ENCODE measurements around the gene ARL15. TPM values are rescaled to one million over a fixed set of nuclear protein-coding genes. Genes with fewer than 3 reads are reported as not detected.

The ARL15 gene
- total RNA-seq, 1 experiment from 2014 or later: 0.50 TPM

DNA sequence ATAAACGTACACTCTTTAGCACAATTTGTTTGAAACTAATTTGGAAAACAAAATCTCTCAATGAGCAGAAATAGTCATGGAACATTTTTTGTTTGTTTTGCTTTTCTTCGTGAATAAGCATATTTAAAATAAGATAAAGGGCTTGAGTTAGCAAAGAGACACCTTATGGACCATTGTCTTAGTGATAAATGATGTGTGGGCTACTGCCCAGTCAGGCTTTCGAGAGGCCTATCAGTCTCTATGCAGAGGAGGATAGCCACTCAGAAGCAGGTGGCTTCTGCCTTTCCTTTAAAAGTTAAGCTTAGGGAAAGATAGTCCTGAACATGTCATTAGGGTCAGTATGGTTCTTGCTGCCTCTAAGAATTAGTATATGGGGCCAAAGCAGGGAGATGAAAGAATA, 2.1 kb upstream of the ARL15 start:
- H3K9me3 ChIP-seq (ENCODE audit: insufficient read depth, low read depth): no peaks in the 10 kb centered on the region
- BruUV-seq (replicated peaks): no TSS peak
- no peaks in the 10 kb centered on the region for H3K9me2 ChIP-seq (ENCODE audit: insufficient read depth)
- H3K36me3 ChIP-seq (ENCODE audit: low read depth): no peaks in the 10 kb centered on the region
- H2AFZ ChIP-seq: no peak overlapping the region
- H3K4me2 ChIP-seq: no peak overlapping the region
- intact Hi-C loops (cut with micrococcal nuclease; ENCODE audit: unreplicated experiment): loop anchor here (10.0 kb wide), 1 partner anchor 202 kb away; the partner anchor contains the start of gene SNX18
- no peak for TF ChIP-seq EZH2 (IDR thresholded peaks at IDR 0.05; ENCODE audit: low read depth)
- CTCF ChIA-PET: interaction anchor here (0.5 kb wide), 1 partner anchor 200 kb away, joined by 3 read pairs; no protein-coding TSS in a partner anchor
- H3F3A ChIP-seq (ENCODE audit: insufficient read depth, low read depth): no peaks in the 10 kb centered on the region
- no peak overlapping the region for H3K4me3 ChIP-seq
- no peaks in the 10 kb centered on the region for H3K79me2 ChIP-seq (ENCODE audit: low read depth)
- H3K4me1 ChIP-seq (replicated peaks; ENCODE audit: insufficient read depth): peaks cover 11% of the 10 kb centered on the region; the same call in 1 of the 2 replicates
- H4K20me1 ChIP-seq (ENCODE audit: insufficient read depth): no peaks in the 10 kb centered on the region
- no peak overlapping the region for H3K27ac ChIP-seq
- no peaks in the 10 kb centered on the region for H3K27me3 ChIP-seq (ENCODE audit: insufficient read depth, low read depth)
- no peak for DNase-seq
- POLR2A ChIA-PET (ENCODE audit: unreplicated experiment): no interaction called here

DNA sequence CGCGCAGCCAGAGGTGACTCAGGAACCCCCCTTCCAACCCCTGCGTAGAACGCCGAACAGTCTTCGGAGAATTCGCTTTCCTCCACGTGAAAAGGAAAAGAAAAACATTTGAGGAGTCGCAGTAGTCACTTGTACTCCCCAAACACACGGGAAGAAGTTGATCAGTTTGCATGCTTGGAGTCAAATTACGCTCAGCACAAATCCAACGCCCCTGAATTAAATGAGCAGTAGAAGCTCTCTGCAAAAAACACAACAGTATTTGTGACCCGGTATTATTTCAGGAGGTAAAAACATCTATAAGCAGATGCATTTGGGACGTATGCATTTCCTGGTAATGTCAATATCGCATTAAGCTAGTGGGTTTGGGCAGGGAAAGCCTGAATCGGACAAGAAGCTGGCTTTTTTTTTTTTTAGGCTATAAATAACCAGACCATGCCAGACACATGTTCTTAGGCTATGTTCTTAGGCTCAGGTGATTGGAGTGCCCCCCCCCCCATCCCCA, 854 bp upstream of the ARL15 start:
- H2AFZ ChIP-seq: peak overlapping the region; percentile 96
- TF ChIP-seq, protein P1, sequence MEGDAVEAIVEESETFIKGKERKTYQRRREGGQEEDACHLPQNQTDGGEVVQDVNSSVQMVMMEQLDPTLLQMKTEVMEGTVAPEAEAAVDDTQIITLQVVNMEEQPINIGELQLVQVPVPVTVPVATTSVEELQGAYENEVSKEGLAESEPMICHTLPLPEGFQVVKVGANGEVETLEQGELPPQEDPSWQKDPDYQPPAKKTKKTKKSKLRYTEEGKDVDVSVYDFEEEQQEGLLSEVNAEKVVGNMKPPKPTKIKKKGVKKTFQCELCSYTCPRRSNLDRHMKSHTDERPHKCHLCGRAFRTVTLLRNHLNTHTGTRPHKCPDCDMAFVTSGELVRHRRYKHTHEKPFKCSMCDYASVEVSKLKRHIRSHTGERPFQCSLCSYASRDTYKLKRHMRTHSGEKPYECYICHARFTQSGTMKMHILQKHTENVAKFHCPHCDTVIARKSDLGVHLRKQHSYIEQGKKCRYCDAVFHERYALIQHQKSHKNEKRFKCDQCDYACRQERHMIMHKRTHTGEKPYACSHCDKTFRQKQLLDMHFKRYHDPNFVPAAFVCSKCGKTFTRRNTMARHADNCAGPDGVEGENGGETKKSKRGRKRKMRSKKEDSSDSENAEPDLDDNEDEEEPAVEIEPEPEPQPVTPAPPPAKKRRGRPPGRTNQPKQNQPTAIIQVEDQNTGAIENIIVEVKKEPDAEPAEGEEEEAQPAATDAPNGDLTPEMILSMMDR (conservative IDR thresholded peaks at IDR 0.05): no peak
- no peak for TF ChIP-seq EZH2 (IDR thresholded peaks at IDR 0.05; ENCODE audit: low read depth)
- H3K27ac ChIP-seq: no peak overlapping the region
- ChIA-PET CTCF (interaction anchor here (0.6 to 0.7 kb wide), 2 partner anchors 25 to 720 kb away, joined by 3 to 4 read pairs; no protein-coding TSS in a partner anchor), POLR2A (ENCODE audit: unreplicated experiment) (no interaction called here)
- H3K27me3 ChIP-seq (ENCODE audit: insufficient read depth, low read depth): no peaks in the 10 kb centered on the region
- DNase-seq: peak in 1 of 2 experiments; percentile 39
- H3K4me1 ChIP-seq (replicated peaks; ENCODE audit: insufficient read depth): peaks cover 11% of the 10 kb centered on the region; the same call in 1 of the 2 replicates
- no peaks in the 10 kb centered on the region for H3K79me2 ChIP-seq (ENCODE audit: low read depth)
- H3K4me2 ChIP-seq: peak overlapping the region; percentile 90
- no peaks in the 10 kb centered on the region for H3K36me3 ChIP-seq (ENCODE audit: low read depth)
- BruUV-seq (replicated peaks): no TSS peak
- H3K4me3 ChIP-seq: peak overlapping the region; percentile 65
- H3F3A ChIP-seq (ENCODE audit: insufficient read depth, low read depth): no peaks in the 10 kb centered on the region
- no peaks in the 10 kb centered on the region for H3K9me3 ChIP-seq (ENCODE audit: insufficient read depth, low read depth)
- intact Hi-C loops (cut with micrococcal nuclease; ENCODE audit: unreplicated experiment): loop anchor here (10.0 kb wide), 1 partner anchor 204 kb away; the partner anchor contains the start of gene SNX18
- H3K9me2 ChIP-seq (ENCODE audit: insufficient read depth): no peaks in the 10 kb centered on the region
- no peaks in the 10 kb centered on the region for H4K20me1 ChIP-seq (ENCODE audit: insufficient read depth)

DNA sequence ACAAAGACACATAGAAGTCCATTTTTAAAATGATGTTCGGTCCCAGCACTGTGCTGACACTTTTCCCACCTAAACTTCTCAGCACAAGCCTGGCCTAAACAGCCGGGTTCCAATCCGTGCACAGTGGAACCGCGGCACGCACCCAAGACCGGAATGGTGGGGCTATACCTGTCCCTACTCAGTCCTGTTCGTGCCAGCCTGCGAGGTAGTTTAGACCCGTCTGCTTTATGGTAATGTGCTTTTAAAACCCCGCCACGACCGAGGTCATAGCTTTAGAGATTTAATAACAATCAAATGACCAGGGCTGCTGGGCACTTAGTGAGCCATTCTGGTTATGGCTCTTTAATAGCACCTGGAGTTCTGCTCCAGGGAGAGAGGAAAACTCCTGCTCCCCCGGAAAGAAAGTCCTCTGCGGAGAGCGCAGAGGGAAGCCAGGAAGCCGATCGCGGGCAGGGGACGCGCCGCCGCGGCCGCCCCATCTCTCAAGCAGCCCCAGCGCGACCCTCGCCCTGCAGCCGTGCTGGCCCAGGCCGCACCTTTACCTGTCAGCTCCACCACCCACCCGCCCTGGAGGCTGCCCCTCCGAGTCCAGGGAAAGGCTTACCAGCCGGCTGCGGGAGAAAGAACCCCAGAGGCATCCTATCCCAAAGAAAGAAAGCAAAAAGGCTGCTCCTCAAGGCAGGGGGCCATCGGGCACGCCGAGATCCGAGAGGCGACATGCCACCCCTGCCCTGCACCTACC, 511 bp downstream of the ARL15 start:
- Histone ChIP-seq H3F3A (ENCODE audit: insufficient read depth, low read depth) (no peaks in the 10 kb centered on the region), H3K9me3 (ENCODE audit: insufficient read depth, low read depth) (no peaks in the 10 kb centered on the region), H3K4me2 (peak overlapping the region; percentile 90), H3K27me3 (ENCODE audit: insufficient read depth, low read depth) (no peaks in the 10 kb centered on the region), H3K36me3 (ENCODE audit: low read depth) (no peaks in the 10 kb centered on the region), H3K27ac (no peak overlapping the region), H3K9me2 (ENCODE audit: insufficient read depth) (no peaks in the 10 kb centered on the region), H3K79me2 (ENCODE audit: low read depth) (no peaks in the 10 kb centered on the region), H3K4me3 (peak overlapping the region; percentile 65), H4K20me1 (ENCODE audit: insufficient read depth) (no peaks in the 10 kb centered on the region), H3K4me1 (replicated peaks; ENCODE audit: insufficient read depth) (peaks cover 11% of the 10 kb centered on the region; the same call in 1 of the 2 replicates), H2AFZ (peak overlapping the region; percentile 96)
- no peak for DNase-seq
- BruUV-seq (replicated peaks): no TSS peak
- TF ChIP-seq, protein P1 (conservative IDR thresholded peaks at IDR 0.05): no peak
- TF ChIP-seq EZH2 (IDR thresholded peaks at IDR 0.05; ENCODE audit: low read depth): no peak
- ChIA-PET CTCF (interaction anchor here (0.6 kb wide), 1 partner anchor 95 kb away, joined by 5 read pairs; no protein-coding TSS in a partner anchor), POLR2A (ENCODE audit: unreplicated experiment) (interaction anchor here (0.6 kb wide), 2 partner anchors 529 to 1289 kb away, joined by 4 to 9 read pairs; no protein-coding TSS in a partner anchor)
- intact Hi-C loops (cut with micrococcal nuclease; ENCODE audit: unreplicated experiment): loop anchor here (10.0 kb wide), 1 partner anchor 205 kb away; the partner anchor contains the start of gene SNX18
